GM10248 (cell line): ENCODE measurements around the gene YWHAG.

Experiments used
- CTCF ChIA-PET: fragments of 300-600 bp; sonication (Branson Sonifier 250); formaldehyde crosslinking; extraction: SDS; loops from one replicate; lab custom pipeline; 2021; ENCODE audit warnings: antibody characterized with exemption; lab: Yijun Ruan, JAX
- POLR2A ChIA-PET: fragments of 350-650 bp; sonication (Branson Sonifier 250); formaldehyde crosslinking; extraction: SDS; loops from one replicate; lab custom pipeline; 2020; ENCODE audit warnings: antibody characterized with exemption; lab: Yijun Ruan, JAX
- DNase-seq: peaks from one replicate; pipeline ENCODE4 v3.0.0; 2012; ENCODE audit errors: extremely low spot score
- CTCF ChIP-seq: IDR thresholded peaks from 2 replicates; pipeline ENCODE4 v1.5.1; 2012; ENCODE audit warnings: mild to moderate bottlenecking, low read depth; ENCODE audit errors: extremely low read depth, missing control alignments, control extremely low read depth

The YWHAG gene

GRCh38 chr7:76285604-76286374 is 73.0 kb downstream of the YWHAG start:
- POLR2A ChIA-PET = no interaction called here
- CTCF ChIA-PET = interaction anchor here (0.7 to 19.3 kb wide), 3 partner anchors 23 to 108 kb away, joined by 3 to 339 read pairs (median 6); no protein-coding TSS in a partner anchor
- no peak for DNase-seq
- TF ChIP-seq CTCF = no peak

GRCh38 chr7:76283254-76284159 is 75.3 kb downstream of the YWHAG start:
- ChIA-PET POLR2A (interaction anchor here (0.7 to 1.2 kb wide), 3 partner anchors 9 to 20 kb away, joined by 3 to 4 read pairs (median 3); no protein-coding TSS in a partner anchor), CTCF (interaction anchor here (1.0 to 19.3 kb wide), 4 partner anchors 9 to 29 kb away, joined by 3 to 339 read pairs (median 12); no protein-coding TSS in a partner anchor)
- TF ChIP-seq CTCF = no peak
- DNase-seq = no peak

- ChIA-PET POLR2A (interaction anchor here (0.7 to 1.2 kb wide), 2 partner anchors 21 to 95 kb away, joined by 3 read pairs; no protein-coding TSS in a partner anchor), CTCF (interaction anchor here (1.0 to 19.3 kb wide), 5 partner anchors 8 to 30 kb away, joined by 3 to 339 read pairs (median 9); no protein-coding TSS in a partner anchor)
- no peak for TF ChIP-seq CTCF
- no peak for DNase-seq
Measured at GRCh38 chr7:76282344-76283253, 76.2 kb downstream of the YWHAG start.

- CTCF ChIA-PET = interaction anchor here (0.7 to 19.3 kb wide), 5 partner anchors 9 to 103 kb away, joined by 4 to 339 read pairs (median 9); no protein-coding TSS in a partner anchor
- TF ChIP-seq CTCF = no peak
- POLR2A ChIA-PET = interaction anchor here (0.7 kb wide), 1 partner anchor 95 kb away, joined by 3 read pairs; no protein-coding TSS in a partner anchor
- no peak for DNase-seq
Measured at GRCh38 chr7:76281706-76282343, 77.0 kb downstream of the YWHAG start.

GRCh38 chr7:76281006-76281705 is 77.6 kb downstream of the YWHAG start:
- no peak for TF ChIP-seq CTCF
- ChIA-PET CTCF (interaction anchor here (0.7 to 19.3 kb wide), 4 partner anchors 10 to 103 kb away, joined by 4 to 339 read pairs (median 10); no protein-coding TSS in a partner anchor), POLR2A (no interaction called here)
- DNase-seq = no peak
